A549 (cell line): ENCODE data around the gene PEX14. TPM values are rescaled to one million over a fixed set of nuclear protein-coding genes. Genes with fewer than 3 reads are reported as not detected.

Source experiments
- ATAC-seq, 2 experiments: fragments of 200-7000 bp in 1 of 2; fragments of >200 bp in 1 of 2; cut with Nextera tagmentation in 1 of 2; cut with Tn5 transposase in 1 of 2; 3 replicates each; pipeline versions ENCODE4 v1.8.0 to v1.9.1; 2018 to 2020; ENCODE audit warnings: mild to moderate bottlenecking in 1 of 2, moderate library complexity in 1 of 2
- CTCF ChIA-PET: fragments of 300-600 bp; sonication (Branson Sonifier 250); formaldehyde crosslinking; extraction: SDS; loops from one replicate; lab custom pipeline; 2021; ENCODE audit warnings: antibody characterized with exemption, inconsistent platforms; lab: Yijun Ruan, JAX
- POLR2A ChIA-PET: fragments of 350-600 bp; formaldehyde crosslinking; extraction: SDS; loops from one replicate; lab custom pipeline; 2021; ENCODE audit warnings: antibody characterized with exemption, inconsistent platforms; lab: Yijun Ruan, JAX
- DNase-seq, 2 experiments: peaks; one replicate each; pipeline versions ENCODE4 v3.0.0 to v3.0.0-alpha.2; 2011 to 2016; ENCODE audit warnings: low read depth in 1 of 2, low spot score in 1 of 2
- FAIRE-seq: peaks from 2 replicates; lab custom pipeline; 2011; peaks lifted over from hg19 to GRCh38; lab: Jason Lieb, UNC
- H3K27ac ChIP-seq, 2 experiments: fragments of >200 bp; sonication (Bioruptor Twin); formaldehyde crosslinking; 3 replicates each; pipeline ENCODE4 v1.5.1; 2016 to 2017
- H3K4me1 ChIP-seq: fragments of >200 bp; sonication (Bioruptor Twin); formaldehyde crosslinking; 3 replicates; pipeline ENCODE4 v1.6.1; 2016
- H3K4me2 ChIP-seq: fragments of >200 bp; sonication (Bioruptor Twin); formaldehyde crosslinking; 3 replicates; pipeline ENCODE4 v1.6.1; 2016
- H3K4me3 ChIP-seq: fragments of >200 bp; sonication (Bioruptor Twin); formaldehyde crosslinking; 3 replicates; pipeline ENCODE4 v1.5.1; 2016
- H3K9me3 ChIP-seq: fragments of >200 bp; sonication (Bioruptor Twin); formaldehyde crosslinking; 3 replicates; pipeline ENCODE4 v1.6.1; 2016
- CEBPB ChIP-seq, 2 experiments: fragments of >200 bp in 1 of 2; sonication (Bioruptor Twin) in 1 of 2; formaldehyde crosslinking in 1 of 2; IDR thresholded peaks; 2 replicates each; pipeline ENCODE4 v1.6.1; 2012 to 2016
- EHF ChIP-seq: fragments of 250-450 bp; sonication (Bioruptor Pico); IDR thresholded peaks from 2 replicates; pipeline ENCODE4 v1.5.0; 2020; ENCODE audit warnings: mild to moderate bottlenecking
- ELK1 ChIP-seq: fragments of 150-350 bp; IDR thresholded peaks from 2 replicates; pipeline ENCODE4 v1.6.1; 2014; ENCODE audit warnings: low read depth, mild to moderate bottlenecking, low read length
- EP300 ChIP-seq, 2 experiments: fragments of >200 bp; sonication (Bioruptor Twin); formaldehyde crosslinking; IDR thresholded peaks; 2 replicates in 1 of 2; 3 replicates in 1 of 2; pipeline ENCODE4 v1.6.1; 2016 to 2017
- ESRRA ChIP-seq: fragments of 150-350 bp; IDR thresholded peaks from 2 replicates; pipeline ENCODE4 v1.6.1; 2014; ENCODE audit warnings: mild to moderate bottlenecking, low read length, borderline replicate concordance
- FOSL2 ChIP-seq, 2 experiments: fragments of 450-650 bp in 1 of 2; fragments of >200 bp in 1 of 2; sonication (Bioruptor Twin) in 1 of 2; formaldehyde crosslinking; IDR thresholded peaks; 2 replicates each; pipeline versions ENCODE4 v1.5.0 to v1.6.1; 2016 to 2020; ENCODE audit warnings: mild to moderate bottlenecking in 1 of 2, moderate library complexity in 1 of 2
- HES2 ChIP-seq: fragments of >200 bp; sonication (Bioruptor Twin); formaldehyde crosslinking; IDR thresholded peaks from 2 replicates; pipeline ENCODE4 v1.6.1; 2016
- JUN ChIP-seq, 2 experiments: fragments of >200 bp; sonication (Bioruptor Twin); formaldehyde crosslinking; IDR thresholded peaks; 2 replicates in 1 of 2; 3 replicates in 1 of 2; pipeline ENCODE4 v1.6.1; 2016 to 2017
- JUNB ChIP-seq: fragments of >200 bp; sonication (Bioruptor Twin); formaldehyde crosslinking; IDR thresholded peaks from 2 replicates; pipeline ENCODE4 v1.6.1; 2016
- KDM1A ChIP-seq: fragments of 200-600 bp; sonication (generic); IDR thresholded peaks from 2 replicates; pipeline ENCODE4 v1.6.1; 2016; ENCODE audit warnings: low read depth, mild to moderate bottlenecking
- MAX ChIP-seq: IDR thresholded peaks from 2 replicates; pipeline ENCODE4 v1.6.1; 2012
- MAZ ChIP-seq: fragments of 150-350 bp; IDR thresholded peaks from 2 replicates; pipeline ENCODE4 v1.6.1; 2014; ENCODE audit warnings: antibody characterized with exemption, low read depth, low read length, borderline replicate concordance
- NFE2L2 ChIP-seq: fragments of 150-350 bp; conservative IDR thresholded peaks from 2 replicates; pipeline ENCODE4 v1.6.1; 2014; ENCODE audit warnings: low read length
- NPAS2 ChIP-seq: fragments of 250-450 bp; sonication (Bioruptor Pico); IDR thresholded peaks from 2 replicates; pipeline ENCODE4 v1.8.0; 2022; ENCODE audit warnings: mild to moderate bottlenecking, moderate library complexity, borderline replicate concordance
- PHF8 ChIP-seq: fragments of 200-600 bp; sonication (generic); IDR thresholded peaks from 2 replicates; pipeline ENCODE4 v1.6.1; 2016; ENCODE audit warnings: low read depth, mild to moderate bottlenecking, antibody characterized with exemption, moderate library complexity, borderline replicate concordance
- RAD21 ChIP-seq, 2 experiments: fragments of >200 bp in 1 of 2; sonication (Bioruptor Twin) in 1 of 2; formaldehyde crosslinking in 1 of 2; IDR thresholded peaks in 1 of 2; conservative IDR thresholded peaks in 1 of 2; 2 replicates in 1 of 2; 3 replicates in 1 of 2; pipeline ENCODE4 v1.6.1; 2012 to 2018; ENCODE audit warnings: inconsistent platforms in 1 of 2
- RARB ChIP-seq: fragments of 250-450 bp; sonication (Bioruptor Pico); IDR thresholded peaks from 2 replicates; pipeline ENCODE4 v1.8.0; 2021; ENCODE audit warnings: mild to moderate bottlenecking, moderate library complexity
- RNF2 ChIP-seq: fragments of 200-600 bp; sonication (generic); IDR thresholded peaks from 2 replicates; pipeline ENCODE4 v1.6.1; 2016; ENCODE audit warnings: low read depth, mild to moderate bottlenecking, antibody characterized with exemption, moderate library complexity, borderline replicate concordance
- SMC3 ChIP-seq: fragments of >200 bp; sonication (Bioruptor Twin); formaldehyde crosslinking; IDR thresholded peaks from 3 replicates; pipeline ENCODE4 v1.6.1; 2018; ENCODE audit warnings: inconsistent platforms
- TP53 ChIP-seq: fragments of 250-450 bp; sonication (Bioruptor Pico); IDR thresholded peaks from 2 replicates; pipeline ENCODE4 v1.5.0; 2021; ENCODE audit warnings: mild to moderate bottlenecking, moderate library complexity
- WGBS: methylation state at CpG from one replicate; pipeline ENCODE4 v1.1.6; 2017; ENCODE audit errors: missing lambda C conversion rate; 5-methylcytosine and 5-hydroxymethylcytosine counted together
- polyA plus RNA-seq, 4 experiments: library from polyadenylated mRNA; depleted of rRNA in 3 of 4; stranded (reverse); fragments of >200 nt; fragmentation: RNase III in 1 of 4; extraction: RNeasy Plus Mini Kit Qiagen cat#74134 plus additional on column Dnase treatment in 1 of 4; gene quantifications; 2 replicates in 3 of 4; 3 replicates in 1 of 4; pipeline ENCODE4 v1.2.3, GENCODE V29; 2011 to 2017

PEX14 gene
- polyA plus RNA-seq, 2 of the 4 experiments (the other 2 are of a cell fraction) = 7.7 to 15.0 TPM

GRCh38 chr1:10625076-10625475 is 150.3 kb downstream of the PEX14 start:
- WGBS = 79% methylated on average over 4 of the region's 9 CpGs
- no peak overlapping the region for H3K4me2 ChIP-seq
- ATAC-seq (no peak), DNase-seq (no peak), FAIRE-seq (no peak)
- POLR2A ChIA-PET = no interaction called here
- no peak overlapping the region for H3K4me3 ChIP-seq
- CTCF ChIA-PET = no interaction called here
- H3K27ac ChIP-seq = no peak overlapping the region
- no peaks in the 10 kb centered on the region for H3K9me3 ChIP-seq
- H3K4me1 ChIP-seq = no peaks in the 10 kb centered on the region
- no peak for TF ChIP-seq NPAS2
- TF ChIP-seq FOSL2 (IDR thresholded peaks at IDR 0.05) = no peak
- TF ChIP-seq FOSL2 (CRISPR knock-in tag; IDR thresholded peaks at IDR 0.05) = no peak
- TF ChIP-seq RARB (CRISPR knock-in tag) = no peak
- no peak for TF ChIP-seq EHF
- no peak for TF ChIP-seq JUNB
- TF ChIP-seq SMC3 = no peak
- no peak for TF ChIP-seq KDM1A
- no peak for TF ChIP-seq RNF2
- no peak for TF ChIP-seq EP300 (IDR thresholded peaks at IDR 0.05)
- no peak for TF ChIP-seq JUN (IDR thresholded peaks at IDR 0.05)
- no peak for TF ChIP-seq CEBPB (IDR thresholded peaks at IDR 0.05)
- TF ChIP-seq NFE2L2 = no peak
- no peak for TF ChIP-seq HES2
- TF ChIP-seq RAD21 (conservative IDR thresholded peaks at IDR 0.05 in 1 of 2, IDR thresholded peaks at IDR 0.05 in 1 of 2) = no peak
- no peak for TF ChIP-seq MAZ
- no peak for TF ChIP-seq TP53 (CRISPR knock-in tag)
- no peak for TF ChIP-seq ELK1
- no peak for TF ChIP-seq MAX

GRCh38 chr1:10625554-10625953 is 150.8 kb downstream of the PEX14 start:
- FAIRE-seq (no peak), DNase-seq (no peak), ATAC-seq (no peak)
- POLR2A ChIA-PET = no interaction called here
- CTCF ChIA-PET = no interaction called here
- Histone ChIP-seq H3K9me3 (no peaks in the 10 kb centered on the region), H3K27ac (no peak overlapping the region), H3K4me1 (no peaks in the 10 kb centered on the region), H3K4me2 (no peak overlapping the region), H3K4me3 (no peak overlapping the region)
- no peak for TF ChIP-seq PHF8
- TF ChIP-seq RARB (CRISPR knock-in tag) = no peak
- WGBS = 89% methylated on average over 6 of the region's 10 CpGs

GRCh38 chr1:10626131-10626731 is 151.5 kb downstream of the PEX14 start:
- Histone ChIP-seq H3K4me1 (no peaks in the 10 kb centered on the region), H3K27ac (no peak overlapping the region), H3K4me3 (no peak overlapping the region), H3K9me3 (no peaks in the 10 kb centered on the region), H3K4me2 (no peak overlapping the region)
- FAIRE-seq (no peak), DNase-seq (no peak), ATAC-seq (no peak)
- CTCF ChIA-PET = interaction anchor here (0.5 kb wide), 1 partner anchor 248 kb away, joined by 3 read pairs; no protein-coding TSS in a partner anchor
- no peak for TF ChIP-seq MAX
- TF ChIP-seq EHF = no peak
- no peak for TF ChIP-seq NPAS2
- TF ChIP-seq ESRRA = no peak
- no peak for TF ChIP-seq JUNB
- WGBS = 93% methylated on average over 9 of the region's 13 CpGs
- POLR2A ChIA-PET = no interaction called here
